Measurements from ENCODE around the gene CACNA1C. TPM values are rescaled to one million over a fixed set of nuclear protein-coding genes. Genes with fewer than 3 reads are reported as not detected.

The CACNA1C gene
- total RNA-seq, 1 donor from 2014 or later: 1.3 TPM

DNA sequence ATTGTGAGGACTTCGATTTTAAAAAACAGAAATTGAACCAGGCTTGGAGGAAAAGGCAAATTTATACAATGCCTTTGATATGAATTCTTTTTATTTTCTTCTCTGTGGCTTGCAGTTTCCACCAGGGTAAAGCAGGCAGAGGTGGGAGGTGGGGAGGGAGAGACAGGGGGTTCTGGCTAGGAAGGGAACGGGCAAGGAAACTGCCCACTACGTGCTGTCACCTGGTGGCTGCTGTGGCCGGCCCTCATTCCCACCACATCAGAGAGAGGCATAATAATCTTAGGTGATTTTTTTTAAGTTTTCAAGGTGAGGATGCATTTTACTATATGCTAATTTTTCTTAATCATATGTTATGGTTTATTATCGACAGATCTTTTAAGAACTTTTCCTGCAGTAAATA lies 145.8 kb downstream of the CACNA1C start:
- no peaks in the 10 kb centered on the region for H3K27me3 ChIP-seq (ENCODE audit: control insufficient read depth, insufficient read depth, low read length)
- DNase-seq (ENCODE audit: low read depth): no peak
- TF ChIP-seq, protein P1, sequence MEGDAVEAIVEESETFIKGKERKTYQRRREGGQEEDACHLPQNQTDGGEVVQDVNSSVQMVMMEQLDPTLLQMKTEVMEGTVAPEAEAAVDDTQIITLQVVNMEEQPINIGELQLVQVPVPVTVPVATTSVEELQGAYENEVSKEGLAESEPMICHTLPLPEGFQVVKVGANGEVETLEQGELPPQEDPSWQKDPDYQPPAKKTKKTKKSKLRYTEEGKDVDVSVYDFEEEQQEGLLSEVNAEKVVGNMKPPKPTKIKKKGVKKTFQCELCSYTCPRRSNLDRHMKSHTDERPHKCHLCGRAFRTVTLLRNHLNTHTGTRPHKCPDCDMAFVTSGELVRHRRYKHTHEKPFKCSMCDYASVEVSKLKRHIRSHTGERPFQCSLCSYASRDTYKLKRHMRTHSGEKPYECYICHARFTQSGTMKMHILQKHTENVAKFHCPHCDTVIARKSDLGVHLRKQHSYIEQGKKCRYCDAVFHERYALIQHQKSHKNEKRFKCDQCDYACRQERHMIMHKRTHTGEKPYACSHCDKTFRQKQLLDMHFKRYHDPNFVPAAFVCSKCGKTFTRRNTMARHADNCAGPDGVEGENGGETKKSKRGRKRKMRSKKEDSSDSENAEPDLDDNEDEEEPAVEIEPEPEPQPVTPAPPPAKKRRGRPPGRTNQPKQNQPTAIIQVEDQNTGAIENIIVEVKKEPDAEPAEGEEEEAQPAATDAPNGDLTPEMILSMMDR (IDR thresholded peaks at IDR 0.05; ENCODE audit: insufficient read depth, low read length, poor library complexity, severe bottlenecking): no peak
- no peaks in the 10 kb centered on the region for H3K36me3 ChIP-seq (ENCODE audit: control insufficient read depth, insufficient read depth, low read length)
- no peak overlapping the region for H3K4me3 ChIP-seq (ENCODE audit: low read depth, low read length)

DNA sequence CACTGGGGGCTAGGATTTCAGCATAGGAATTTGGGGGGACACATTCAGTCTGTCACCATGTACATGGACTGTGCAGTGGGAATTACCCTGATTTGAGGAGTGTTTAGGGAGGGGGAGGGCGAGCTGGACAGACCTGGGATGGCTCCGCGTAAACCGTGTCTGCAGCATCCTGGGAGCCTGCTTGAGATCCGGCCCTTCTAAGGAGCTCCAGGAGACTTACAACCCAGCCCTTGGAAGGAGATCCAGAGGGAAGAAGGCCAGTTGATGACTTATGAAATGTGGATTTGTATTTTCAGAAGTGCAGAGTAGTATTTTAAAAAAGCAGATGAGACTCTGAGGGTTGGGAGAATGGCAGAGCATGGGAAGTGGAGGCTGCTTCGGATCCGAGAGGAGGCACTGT lies 153.2 kb downstream of the CACNA1C start:
- no peaks in the 10 kb centered on the region for H3K36me3 ChIP-seq (ENCODE audit: control insufficient read depth, insufficient read depth, low read length)
- TF ChIP-seq, protein P1 (IDR thresholded peaks at IDR 0.05; ENCODE audit: insufficient read depth, low read length, poor library complexity, severe bottlenecking): no peak
- H3K4me3 ChIP-seq (ENCODE audit: low read depth, low read length): no peak overlapping the region
- no peak for DNase-seq (ENCODE audit: low read depth)
- no peaks in the 10 kb centered on the region for H3K27me3 ChIP-seq (ENCODE audit: control insufficient read depth, insufficient read depth, low read length)

DNA sequence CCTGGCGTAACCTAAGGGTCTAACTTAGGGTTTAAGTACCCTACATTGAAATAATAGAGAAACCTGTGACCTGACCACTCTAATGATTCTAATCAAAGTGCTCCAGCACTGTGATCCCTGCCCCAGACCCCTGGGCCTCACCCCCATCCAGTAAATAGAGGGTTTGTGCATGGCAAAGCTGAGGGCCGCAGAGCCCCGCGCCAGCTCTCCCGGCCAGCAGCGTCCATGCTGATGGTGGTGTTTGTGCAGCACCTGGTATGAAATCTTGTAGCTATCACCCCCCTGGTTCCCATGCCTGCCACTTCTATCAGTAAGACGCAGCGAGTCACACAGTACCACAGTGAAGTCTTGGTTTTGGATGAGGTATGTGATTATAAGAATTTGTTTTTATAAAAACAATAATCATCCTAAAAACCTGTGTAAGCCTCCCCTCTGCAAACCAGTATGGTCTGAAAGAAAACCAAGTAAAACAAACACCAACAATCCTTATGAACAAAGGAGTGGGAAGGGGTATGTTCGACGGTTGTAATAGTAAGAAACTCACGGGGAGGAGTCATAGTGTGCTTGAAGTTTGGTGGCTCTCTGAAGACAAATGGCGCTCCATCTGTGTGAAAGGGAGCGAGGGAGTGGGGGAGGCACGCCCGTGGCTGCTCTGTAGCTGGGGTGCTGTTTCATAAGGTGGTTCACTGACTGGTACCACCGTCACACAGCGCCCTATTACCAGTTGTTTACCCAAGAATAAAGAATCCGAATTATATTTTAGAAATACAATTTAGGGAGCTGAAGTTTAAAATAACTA lies 156.2 kb downstream of the CACNA1C start:
- H3K4me3 ChIP-seq (ENCODE audit: low read depth, low read length): no peak overlapping the region
- no peaks in the 10 kb centered on the region for H3K27me3 ChIP-seq (ENCODE audit: control insufficient read depth, insufficient read depth, low read length)
- no peak for DNase-seq (ENCODE audit: low read depth)
- H3K36me3 ChIP-seq (ENCODE audit: control insufficient read depth, insufficient read depth, low read length): no peaks in the 10 kb centered on the region
- TF ChIP-seq, protein P1 (IDR thresholded peaks at IDR 0.05; ENCODE audit: insufficient read depth, low read length, poor library complexity, severe bottlenecking): no peak

DNA sequence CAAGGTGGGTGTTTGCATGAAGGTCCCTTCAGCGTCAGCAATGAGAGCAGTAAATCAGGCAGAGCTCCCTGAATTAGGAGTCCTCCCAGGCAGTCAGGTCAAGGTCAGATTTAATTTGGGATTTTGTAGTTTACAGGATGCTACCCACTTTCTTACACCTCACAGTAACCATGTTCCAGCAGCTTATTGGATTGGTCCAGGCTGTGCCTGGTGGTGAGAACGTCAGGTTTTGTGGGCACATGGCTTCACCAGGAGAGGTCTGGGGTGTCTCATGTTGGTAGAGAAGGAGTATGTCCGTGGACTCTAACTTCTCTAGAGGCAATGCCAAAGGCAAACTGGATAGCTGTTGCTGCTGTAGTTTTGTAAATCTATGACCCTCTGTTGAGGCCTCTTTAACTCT lies 158.3 kb downstream of the CACNA1C start:
- no peak for DNase-seq (ENCODE audit: low read depth)
- TF ChIP-seq, protein P1 (IDR thresholded peaks at IDR 0.05; ENCODE audit: insufficient read depth, low read length, poor library complexity, severe bottlenecking): no peak
- Histone ChIP-seq H3K36me3 (ENCODE audit: control insufficient read depth, insufficient read depth, low read length) (no peaks in the 10 kb centered on the region), H3K4me3 (ENCODE audit: low read depth, low read length) (no peak overlapping the region), H3K27me3 (ENCODE audit: control insufficient read depth, insufficient read depth, low read length) (no peaks in the 10 kb centered on the region)

DNA sequence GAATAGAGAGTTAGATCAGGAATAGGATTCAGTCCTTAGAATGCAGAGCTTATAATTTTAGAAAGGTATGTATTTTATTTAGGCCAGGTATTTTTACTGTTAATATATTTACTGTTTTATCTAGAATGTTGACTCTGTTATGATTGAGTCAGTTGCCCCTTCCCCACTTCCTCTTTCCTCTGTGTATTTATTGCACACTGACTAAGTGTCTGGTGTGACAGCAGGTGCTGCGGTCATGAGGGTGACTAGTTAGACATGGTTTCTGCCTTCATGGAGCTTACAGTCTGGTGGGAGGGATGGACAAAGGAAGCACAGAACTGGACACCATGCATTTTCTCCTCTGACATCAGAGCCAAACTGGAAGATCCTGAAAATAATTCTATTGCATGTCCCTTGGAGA lies 159.8 kb downstream of the CACNA1C start:
- Histone ChIP-seq H3K36me3 (ENCODE audit: control insufficient read depth, insufficient read depth, low read length) (no peaks in the 10 kb centered on the region), H3K27me3 (ENCODE audit: control insufficient read depth, insufficient read depth, low read length) (no peaks in the 10 kb centered on the region), H3K4me3 (ENCODE audit: low read depth, low read length) (no peak overlapping the region)
- TF ChIP-seq, protein P1 (IDR thresholded peaks at IDR 0.05; ENCODE audit: insufficient read depth, low read length, poor library complexity, severe bottlenecking): no peak
- no peak for DNase-seq (ENCODE audit: low read depth)

Data from kidney epithelial cell (primary cell).